Fibroblast of the aortic adventitia (primary cell): ENCODE measurements around the gene OOEP. TPM values are rescaled to one million over a fixed set of nuclear protein-coding genes. Genes with fewer than 3 reads are reported as not detected.

ENCODE experiments used
- DNase-seq: peaks from one replicate; pipeline ENCODE4 v3.0.0-alpha.2; 2010; ENCODE audit warnings: low read depth
- H3K4me3 ChIP-seq: 2 replicates; pipeline ENCODE4 v1.5.1; 2011; ENCODE audit warnings: low read depth, mild to moderate bottlenecking, control low read depth, low read length, moderate library complexity
- CTCF ChIP-seq: IDR thresholded peaks from 2 replicates; pipeline ENCODE4 v1.5.1; 2011; ENCODE audit warnings: mild to moderate bottlenecking, low read length, control low read depth, inconsistent platforms; ENCODE audit not compliant: insufficient read depth
- small RNA-seq: library from RNA; depleted of rRNA; stranded (forward); fragments of <200 nt; gene quantifications from one replicate; pipeline ENCODE3, GENCODE V24; 2012
- total RNA-seq: library from RNA; depleted of rRNA; stranded (reverse); fragments of >200 nt; gene quantifications from 2 replicates; pipeline ENCODE4 v1.2.3, GENCODE V29; 2012; ENCODE audit warnings: low replicate concordance

The OOEP gene
- total RNA-seq, 1 donor, result not detected

- DNase-seq, result no peak
- TF ChIP-seq CTCF, result no peak
- H3K4me3 ChIP-seq, result no peak overlapping the region
These were observed 29.6 kb downstream of the OOEP start for GRCh38 chr6:73340048-73340447.

GRCh38 chr6:73339340-73339739 lies 30.4 kb downstream of the OOEP start:
- DNase-seq, result no peak
- no peak for TF ChIP-seq CTCF
- H3K4me3 ChIP-seq, result no peak overlapping the region

- no peak for TF ChIP-seq CTCF
These were observed 40.5 kb downstream of the OOEP start for GRCh38 chr6:73329201-73329600.

GRCh38 chr6:73328790-73329189 lies 40.9 kb downstream of the OOEP start:
- no peak overlapping the region for H3K4me3 ChIP-seq
- TF ChIP-seq CTCF, result no peak
- no peak for DNase-seq

More at GRCh38 chr6:73329201-73329600, 40.5 kb downstream of the OOEP start:
- no peak for DNase-seq
- H3K4me3 ChIP-seq, result no peak overlapping the region

GRCh38 chr6:73325656-73326055 lies 44.0 kb downstream of the OOEP start:
- TF ChIP-seq CTCF, result no peak
- DNase-seq, result no peak
- H3K4me3 ChIP-seq, result no peak overlapping the region

- no peak for DNase-seq
- no peak overlapping the region for H3K4me3 ChIP-seq
- TF ChIP-seq CTCF, result no peak
These were observed 46.4 kb downstream of the OOEP start for GRCh38 chr6:73323323-73323722.

Small RNAs within 50 kb of the gene (small RNA-seq; reads per million reads assigned to genes)
- gene RPL39P3, result 1.9 reads per million, percentile 66 among the genes with 10 or more reads in this experiment

Other genes starting within 250 kb of the OOEP start
- gene KHDC1L, start 144.4 kb downstream of the OOEP start, total RNA-seq, result not detected in 2 replicates
- gene KHDC1, start 106.7 kb downstream of the OOEP start, total RNA-seq, result 0.16 and 4.5 TPM in 2 replicates
- not detected in 2 replicates for gene DPPA5, start 15.6 kb downstream of the OOEP start, total RNA-seq
- gene KHDC3L, start 7.2 kb downstream of the OOEP start, total RNA-seq, result not detected in 2 replicates
- gene DDX43, start 24.9 kb upstream of the OOEP start, total RNA-seq, result 0.99 and 1.6 TPM in 2 replicates
- gene CGAS, start 82.4 kb upstream of the OOEP start, total RNA-seq, result 5.4 and 7.2 TPM in 2 replicates
- 33.5 and 36.9 TPM in 2 replicates for gene MTO1, start 91.8 kb upstream of the OOEP start, total RNA-seq
- gene EEF1A1, start 151.1 kb upstream of the OOEP start, total RNA-seq, result 16,505 and 21,603 TPM in 2 replicates